ENCODE data around the gene TMEM87A.

DNA sequence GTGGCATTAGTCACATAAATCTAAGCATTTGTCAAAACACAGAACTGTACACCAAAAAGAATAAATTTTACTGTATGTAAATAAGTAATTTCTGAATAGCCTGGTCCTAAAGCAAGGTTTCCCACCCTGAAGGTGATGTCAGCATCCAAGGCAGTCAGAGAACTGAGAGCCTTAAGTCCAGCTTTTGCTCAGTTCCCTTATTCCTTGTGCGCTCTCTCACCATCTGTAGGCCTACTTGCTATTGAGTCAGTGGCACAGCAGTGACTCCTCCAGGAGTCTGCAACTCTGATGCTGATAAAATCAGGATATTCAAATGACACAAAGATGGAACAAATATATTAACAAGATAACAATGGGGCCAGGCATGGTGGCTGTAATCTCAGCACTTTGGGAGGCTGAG, 87.4 kb downstream of the TMEM87A start:
- TF ChIP-seq, protein P1, sequence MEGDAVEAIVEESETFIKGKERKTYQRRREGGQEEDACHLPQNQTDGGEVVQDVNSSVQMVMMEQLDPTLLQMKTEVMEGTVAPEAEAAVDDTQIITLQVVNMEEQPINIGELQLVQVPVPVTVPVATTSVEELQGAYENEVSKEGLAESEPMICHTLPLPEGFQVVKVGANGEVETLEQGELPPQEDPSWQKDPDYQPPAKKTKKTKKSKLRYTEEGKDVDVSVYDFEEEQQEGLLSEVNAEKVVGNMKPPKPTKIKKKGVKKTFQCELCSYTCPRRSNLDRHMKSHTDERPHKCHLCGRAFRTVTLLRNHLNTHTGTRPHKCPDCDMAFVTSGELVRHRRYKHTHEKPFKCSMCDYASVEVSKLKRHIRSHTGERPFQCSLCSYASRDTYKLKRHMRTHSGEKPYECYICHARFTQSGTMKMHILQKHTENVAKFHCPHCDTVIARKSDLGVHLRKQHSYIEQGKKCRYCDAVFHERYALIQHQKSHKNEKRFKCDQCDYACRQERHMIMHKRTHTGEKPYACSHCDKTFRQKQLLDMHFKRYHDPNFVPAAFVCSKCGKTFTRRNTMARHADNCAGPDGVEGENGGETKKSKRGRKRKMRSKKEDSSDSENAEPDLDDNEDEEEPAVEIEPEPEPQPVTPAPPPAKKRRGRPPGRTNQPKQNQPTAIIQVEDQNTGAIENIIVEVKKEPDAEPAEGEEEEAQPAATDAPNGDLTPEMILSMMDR (IDR thresholded peaks at IDR 0.05; ENCODE audit: insufficient read depth, low read length, poor library complexity, severe bottlenecking): no peak
- TF ChIP-seq EZH2phosphoT487 (conservative IDR thresholded peaks at IDR 0.05; ENCODE audit: low read length): no peak
